OCI-LY7 (cell line): ENCODE data around the gene TTC33. TPM values are rescaled to one million over a fixed set of nuclear protein-coding genes. Genes with fewer than 3 reads are reported as not detected.

Experiments used
- BruUV-seq: library from RNA; stranded (reverse); fragments of 400-500 nt; replicated peaks from 2 replicates; lab custom pipeline; 2021; lab: Mats Ljungman, UMichigan
- CTCF ChIA-PET: fragments of 300-600 bp; sonication (Branson Sonifier 250); formaldehyde crosslinking; loops from one replicate; lab custom pipeline; 2022; ENCODE audit warnings: antibody characterized with exemption; ENCODE audit not compliant: unreplicated experiment; lab: Charles Lee
- POLR2A ChIA-PET: fragments of 300-600 bp; sonication (Branson Sonifier 250); formaldehyde crosslinking; loops from one replicate; lab custom pipeline; 2022; ENCODE audit warnings: antibody characterized with exemption; lab: Charles Lee
- DNase-seq: peaks from one replicate; pipeline ENCODE4 v3.0.0-alpha.2; 2015; ENCODE audit warnings: low spot score
- H2AFZ ChIP-seq: fragments of 200-600 bp; sonication (generic), shearing (Covaris generic); 2 replicates; pipeline ENCODE4 v1.6.1; 2014; ENCODE audit warnings: mild to moderate bottlenecking, antibody characterized with exemption, low read length, moderate library complexity
- H3K27ac ChIP-seq: fragments of 200-600 bp; sonication (generic); 2 replicates; pipeline ENCODE4 v1.5.1; 2014; ENCODE audit warnings: mixed run types, low read depth, mild to moderate bottlenecking, moderate library complexity, low read length, inconsistent platforms; ENCODE audit not compliant: poor library complexity, severe bottlenecking
- H3K36me3 ChIP-seq: fragments of 200-600 bp; sonication (generic); 2 replicates; pipeline ENCODE4 v1.6.1; 2014; ENCODE audit warnings: mild to moderate bottlenecking, antibody characterized with exemption, low read length, moderate library complexity, mixed read lengths; ENCODE audit not compliant: insufficient read depth
- H3K4me1 ChIP-seq: fragments of 200-600 bp; sonication (generic); 2 replicates; pipeline ENCODE4 v1.5.1; 2014; ENCODE audit warnings: mild to moderate bottlenecking, low read length; ENCODE audit not compliant: insufficient read depth, poor library complexity, severe bottlenecking
- H3K4me2 ChIP-seq: fragments of 200-600 bp; sonication (generic); 2 replicates; pipeline ENCODE4 v1.6.1; 2014; ENCODE audit warnings: mild to moderate bottlenecking, low read length
- H3K4me3 ChIP-seq: fragments of 200-600 bp; sonication (generic); 2 replicates; pipeline ENCODE4 v1.5.1; 2014; ENCODE audit warnings: mild to moderate bottlenecking, low read depth, low read length; ENCODE audit not compliant: poor library complexity, severe bottlenecking
- H3K79me2 ChIP-seq: fragments of 200-600 bp; sonication (generic); 2 replicates; pipeline ENCODE4 v1.6.1; 2016; ENCODE audit warnings: low read depth, mild to moderate bottlenecking, low read length, moderate library complexity, mixed read lengths; ENCODE audit not compliant: insufficient read depth
- H3K9me2 ChIP-seq: fragments of 200-600 bp; sonication (generic); 2 replicates; pipeline ENCODE4 v1.6.1; 2016; ENCODE audit warnings: mild to moderate bottlenecking, low read length, mixed read lengths; ENCODE audit not compliant: insufficient read depth
- H3K9me3 ChIP-seq: fragments of 200-600 bp; sonication (generic); 2 replicates; pipeline ENCODE4 v1.6.1; 2014; ENCODE audit warnings: mild to moderate bottlenecking, mixed run types, low read length, mixed read lengths
- H4K20me1 ChIP-seq: fragments of 200-600 bp; sonication (generic); 2 replicates; pipeline ENCODE4 v1.6.1; 2014; ENCODE audit warnings: mild to moderate bottlenecking, antibody characterized with exemption, low read length, moderate library complexity, mixed read lengths; ENCODE audit not compliant: insufficient read depth
- EZH2phosphoT487 ChIP-seq: fragments of 200-600 bp; sonication (generic); IDR thresholded peaks from 2 replicates; pipeline ENCODE4 v1.6.1; 2018; ENCODE audit warnings: low read depth, borderline replicate concordance, mild to moderate bottlenecking, mixed run types, antibody characterized with exemption, low read length, moderate library complexity, mixed read lengths
- intact Hi-C: fragments of 100-400 bp; cut with micrococcal nuclease; formaldehyde crosslinking; loops from one replicate; pipeline ENCODE4 v1.10.0; 2022; ENCODE audit not compliant: unreplicated experiment
- total RNA-seq, 2 experiments: library from RNA; depleted of rRNA in 1 of 2; stranded (reverse); fragments of >200 nt in 1 of 2; shearing (Covaris generic) in 1 of 2; gene quantifications; 2 replicates each; pipeline ENCODE4 v1.2.3, GENCODE V29; 2014 to 2022
- TF ChIP-seq, protein P1 (sequence below): fragments of 200-600 bp; sonication (generic); conservative IDR thresholded peaks from 2 replicates; pipeline ENCODE4 v1.5.1; 2014; ENCODE audit warnings: mild to moderate bottlenecking, antibody characterized with exemption, low read length, moderate library complexity, mixed read lengths

TTC33 gene
- total RNA-seq, 2 experiments from 2014 or later, result 15.9 to 20.5 TPM

- no peaks in the 10 kb centered on the region for H4K20me1 ChIP-seq
- 0 out of 2 replicates have a peak, but pooled peaks cover 7% of the 10 kb centered on the region for H3K9me3 ChIP-seq
- H3K36me3 ChIP-seq, result no peaks in the 10 kb centered on the region
- H3K4me2 ChIP-seq, result peak overlapping the region; percentile 74
- H2AFZ ChIP-seq, result peak overlapping the region; percentile 99
- CTCF ChIA-PET, result no interaction called here
- no peaks in the 10 kb centered on the region for H3K9me2 ChIP-seq
- peak overlapping the region; percentile 44 for H3K4me3 ChIP-seq
- POLR2A ChIA-PET, result interaction anchor here (0.6 to 2.1 kb wide), 6 partner anchors 9 to 195 kb away, joined by 3 to 7 read pairs (median 3); no protein-coding TSS in a partner anchor
- no peaks in the 10 kb centered on the region for H3K79me2 ChIP-seq
- peaks cover 45% of the 10 kb centered on the region for H3K4me1 ChIP-seq
- no TSS peak for BruUV-seq
- TF ChIP-seq, protein P1, sequence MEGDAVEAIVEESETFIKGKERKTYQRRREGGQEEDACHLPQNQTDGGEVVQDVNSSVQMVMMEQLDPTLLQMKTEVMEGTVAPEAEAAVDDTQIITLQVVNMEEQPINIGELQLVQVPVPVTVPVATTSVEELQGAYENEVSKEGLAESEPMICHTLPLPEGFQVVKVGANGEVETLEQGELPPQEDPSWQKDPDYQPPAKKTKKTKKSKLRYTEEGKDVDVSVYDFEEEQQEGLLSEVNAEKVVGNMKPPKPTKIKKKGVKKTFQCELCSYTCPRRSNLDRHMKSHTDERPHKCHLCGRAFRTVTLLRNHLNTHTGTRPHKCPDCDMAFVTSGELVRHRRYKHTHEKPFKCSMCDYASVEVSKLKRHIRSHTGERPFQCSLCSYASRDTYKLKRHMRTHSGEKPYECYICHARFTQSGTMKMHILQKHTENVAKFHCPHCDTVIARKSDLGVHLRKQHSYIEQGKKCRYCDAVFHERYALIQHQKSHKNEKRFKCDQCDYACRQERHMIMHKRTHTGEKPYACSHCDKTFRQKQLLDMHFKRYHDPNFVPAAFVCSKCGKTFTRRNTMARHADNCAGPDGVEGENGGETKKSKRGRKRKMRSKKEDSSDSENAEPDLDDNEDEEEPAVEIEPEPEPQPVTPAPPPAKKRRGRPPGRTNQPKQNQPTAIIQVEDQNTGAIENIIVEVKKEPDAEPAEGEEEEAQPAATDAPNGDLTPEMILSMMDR, result no peak
- no peak for TF ChIP-seq EZH2phosphoT487
- DNase-seq, result no peak
- peak overlapping the region; percentile 50 for H3K27ac ChIP-seq
- intact Hi-C loops, result no loop called here
These were observed 149.5 kb downstream of the TTC33 start for GRCh38 chr5:40606077-40606765.

GRCh38 chr5:40605295-40605958, 150.3 kb downstream of the TTC33 start:
- Histone ChIP-seq H3K4me1 (peaks cover 53% of the 10 kb centered on the region), H3K79me2 (no peaks in the 10 kb centered on the region), H3K4me2 (peak overlapping the region; percentile 74), H3K9me3 (0 out of 2 replicates have a peak, but pooled peaks cover 7% of the 10 kb centered on the region), H3K9me2 (no peaks in the 10 kb centered on the region), H4K20me1 (no peaks in the 10 kb centered on the region), H3K4me3 (peak overlapping the region; percentile 44), H2AFZ (peak overlapping the region; percentile 99), H3K27ac (peak overlapping the region; percentile 50), H3K36me3 (no peaks in the 10 kb centered on the region)
- ChIA-PET POLR2A (interaction anchor here (0.9 to 2.1 kb wide), 3 partner anchors 10 to 18 kb away, joined by 3 to 7 read pairs (median 4); no protein-coding TSS in a partner anchor), CTCF (no interaction called here)
- no TSS peak for BruUV-seq
- intact Hi-C loops, result no loop called here
- TF ChIP-seq EZH2phosphoT487, result no peak
- TF ChIP-seq, protein P1, result no peak
- DNase-seq, result peak; percentile 42

GRCh38 chr5:40603378-40603777, 152.4 kb downstream of the TTC33 start:
- H3K79me2 ChIP-seq, result no peaks in the 10 kb centered on the region
- no peaks in the 10 kb centered on the region for H4K20me1 ChIP-seq
- ChIA-PET POLR2A (interaction anchor here (0.6 kb wide), 1 partner anchor 193 kb away, joined by 3 read pairs; no protein-coding TSS in a partner anchor), CTCF (no interaction called here)
- no peak overlapping the region for H3K4me3 ChIP-seq
- no peak overlapping the region for H3K27ac ChIP-seq
- no peak overlapping the region for H2AFZ ChIP-seq
- no peaks in the 10 kb centered on the region for H3K36me3 ChIP-seq
- H3K4me2 ChIP-seq, result no peak overlapping the region
- TF ChIP-seq, protein P1, result no peak
- TF ChIP-seq EZH2phosphoT487, result no peak
- 0 out of 2 replicates have a peak, but pooled peaks cover 7% of the 10 kb centered on the region for H3K9me3 ChIP-seq
- no peaks in the 10 kb centered on the region for H3K9me2 ChIP-seq
- peaks cover 54% of the 10 kb centered on the region for H3K4me1 ChIP-seq
- DNase-seq, result no peak
- BruUV-seq, result no TSS peak
- intact Hi-C loops, result no loop called here
